SK-N-SH (cell line): ENCODE results near the gene TANK.

Source experiments
- EP300 ChIP-seq, 2 experiments: IDR thresholded peaks; 2 replicates each; pipeline versions ENCODE4 v1.4.0 to v1.6.1; 2012; ENCODE audit warnings: borderline replicate concordance in 1 of 2, low read depth in 1 of 2, low read length in 1 of 2
- GABPA ChIP-seq: IDR thresholded peaks from 2 replicates; pipeline ENCODE4 v1.4.0; 2012; ENCODE audit warnings: low read depth, mild to moderate bottlenecking
- POLR2AphosphoS5 ChIP-seq: IDR thresholded peaks from 2 replicates; pipeline ENCODE4 v1.6.1; 2012; ENCODE audit warnings: low read depth, low read length
- RAD21 ChIP-seq: IDR thresholded peaks from 2 replicates; pipeline ENCODE4 v1.6.1; 2012; ENCODE audit warnings: mild to moderate bottlenecking, low read length
- SMC3 ChIP-seq: IDR thresholded peaks from 2 replicates; pipeline ENCODE4 v1.6.1; 2012; ENCODE audit warnings: low read depth, low read length, improper control_type of control experiment
- TF ChIP-seq, protein P1 (sequence below): IDR thresholded peaks from 2 replicates; pipeline ENCODE4 v1.4.0; 2012; ENCODE audit warnings: low read depth
- TF ChIP-seq, protein P2 (sequence below): fragments of 200-600 bp; sonication (generic); IDR thresholded peaks from 2 replicates; pipeline ENCODE4 v1.6.1; 2017; ENCODE audit warnings: antibody characterized with exemption, mild to moderate bottlenecking, moderate library complexity

- TF ChIP-seq, protein P1, sequence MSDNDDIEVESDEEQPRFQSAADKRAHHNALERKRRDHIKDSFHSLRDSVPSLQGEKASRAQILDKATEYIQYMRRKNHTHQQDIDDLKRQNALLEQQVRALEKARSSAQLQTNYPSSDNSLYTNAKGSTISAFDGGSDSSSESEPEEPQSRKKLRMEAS: peak; percentile 63; the same call in 1 of the 2 replicates
- TF ChIP-seq POLR2AphosphoS5 (no peak), EP300 (IDR thresholded peaks at IDR 0.05; ENCODE audit: borderline replicate concordance in 1 of 2, low read depth in 1 of 2, low read length in 1 of 2) (no peak), SMC3 (no peak), GABPA (no peak), RAD21 (no peak)
- TF ChIP-seq, protein P2, sequence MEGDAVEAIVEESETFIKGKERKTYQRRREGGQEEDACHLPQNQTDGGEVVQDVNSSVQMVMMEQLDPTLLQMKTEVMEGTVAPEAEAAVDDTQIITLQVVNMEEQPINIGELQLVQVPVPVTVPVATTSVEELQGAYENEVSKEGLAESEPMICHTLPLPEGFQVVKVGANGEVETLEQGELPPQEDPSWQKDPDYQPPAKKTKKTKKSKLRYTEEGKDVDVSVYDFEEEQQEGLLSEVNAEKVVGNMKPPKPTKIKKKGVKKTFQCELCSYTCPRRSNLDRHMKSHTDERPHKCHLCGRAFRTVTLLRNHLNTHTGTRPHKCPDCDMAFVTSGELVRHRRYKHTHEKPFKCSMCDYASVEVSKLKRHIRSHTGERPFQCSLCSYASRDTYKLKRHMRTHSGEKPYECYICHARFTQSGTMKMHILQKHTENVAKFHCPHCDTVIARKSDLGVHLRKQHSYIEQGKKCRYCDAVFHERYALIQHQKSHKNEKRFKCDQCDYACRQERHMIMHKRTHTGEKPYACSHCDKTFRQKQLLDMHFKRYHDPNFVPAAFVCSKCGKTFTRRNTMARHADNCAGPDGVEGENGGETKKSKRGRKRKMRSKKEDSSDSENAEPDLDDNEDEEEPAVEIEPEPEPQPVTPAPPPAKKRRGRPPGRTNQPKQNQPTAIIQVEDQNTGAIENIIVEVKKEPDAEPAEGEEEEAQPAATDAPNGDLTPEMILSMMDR: no peak
These were observed 78.5 kb downstream of the TANK start for GRCh38 chr2:161238560-161239325.
